NOMO-1 treated with DMSO at 0.1 percent for 48 hours (cell line): ENCODE results near the gene EYA2.
"Not testable (repeated sequence)": the region's sequence is repeated elsewhere in the genome, so short reads cannot be mapped to it uniquely, and the experiment has no call there.

ENCODE experiments used
- DNase-seq: peaks from one replicate; lab custom pipeline; 2025; ENCODE audit not compliant: unreplicated experiment; lab: John Stamatoyannopoulos, UW

The EYA2 gene

GRCh38 chr20:46954490-46955038, 59.9 kb downstream of the EYA2 start:
- no peak for DNase-seq

DNA sequence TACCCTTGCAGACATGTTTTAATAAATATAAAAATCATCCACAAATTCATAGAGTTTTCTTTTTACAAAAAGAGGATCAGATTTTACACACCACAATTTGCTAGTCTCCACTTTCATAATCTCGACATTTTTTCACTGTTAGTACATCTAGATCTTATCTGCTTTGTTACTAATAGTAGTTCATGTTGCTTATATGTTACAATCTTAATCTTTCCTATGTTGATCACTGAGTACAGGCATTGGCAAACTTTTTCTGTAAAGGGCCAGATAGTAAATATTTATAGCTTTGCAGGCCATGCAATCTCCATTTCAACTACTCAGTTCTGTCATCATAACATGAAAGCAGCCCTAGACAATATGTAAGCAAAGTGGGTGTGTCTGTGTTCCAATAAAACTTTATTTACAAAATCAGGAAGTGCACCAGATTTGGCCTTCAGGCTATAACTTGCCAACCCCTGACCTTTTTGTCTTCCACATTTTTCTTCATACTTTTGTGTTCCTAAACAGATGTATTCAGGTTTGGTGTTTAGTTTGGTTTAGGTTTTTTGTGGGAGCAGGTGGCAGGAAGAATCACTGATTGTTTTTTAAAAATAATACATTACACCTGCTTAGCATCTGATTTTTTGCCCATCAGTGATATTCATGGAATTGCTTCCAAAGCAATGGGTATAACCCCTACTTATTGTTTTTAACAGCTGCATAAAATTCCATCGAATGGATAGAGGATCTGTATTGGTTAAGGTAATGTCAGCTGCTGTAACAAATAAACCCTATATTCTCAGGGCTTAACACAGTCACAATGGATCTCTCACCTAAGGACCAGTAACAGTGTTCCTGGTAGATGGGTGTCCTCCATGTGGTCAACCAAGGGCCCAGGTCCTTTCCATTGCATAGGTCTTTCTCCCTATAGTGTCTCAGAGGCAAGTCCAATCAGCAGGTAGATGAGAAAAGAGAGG, 61.2 kb downstream of the EYA2 start:
- no peak for DNase-seq

DNA sequence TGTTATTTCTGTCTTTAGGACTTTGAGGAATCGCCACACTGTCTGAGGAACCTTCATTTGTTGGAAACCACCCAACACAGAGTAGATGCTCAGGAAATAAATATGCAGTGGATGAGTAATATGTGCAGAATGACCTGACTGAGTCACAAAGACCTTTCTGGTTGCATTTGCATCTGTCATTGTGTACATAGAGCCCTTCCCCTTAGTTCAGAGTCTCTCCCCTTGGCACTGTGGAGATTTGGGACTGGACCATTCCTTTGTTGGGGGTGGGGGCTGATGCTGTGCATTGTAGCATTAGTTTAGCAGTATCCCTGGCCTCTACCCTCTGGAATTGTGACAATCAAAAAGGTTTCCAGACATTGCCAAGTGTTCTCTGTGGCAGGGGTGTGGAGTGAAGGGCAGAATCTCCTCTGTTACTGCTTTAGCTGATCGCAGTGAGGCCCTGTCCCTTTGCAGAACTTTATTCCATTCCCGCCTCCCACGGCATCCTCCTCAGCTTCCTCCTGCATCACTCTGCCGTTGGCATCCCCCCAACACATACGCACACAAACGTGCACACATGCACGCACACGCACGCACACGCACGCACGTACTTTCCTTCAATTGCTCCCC, 64.5 kb downstream of the EYA2 start:
- DNase-seq, result no peak

- DNase-seq, result no peak
These were observed 65.2 kb downstream of the EYA2 start for GRCh38 chr20:46959821-46960220.

DNA sequence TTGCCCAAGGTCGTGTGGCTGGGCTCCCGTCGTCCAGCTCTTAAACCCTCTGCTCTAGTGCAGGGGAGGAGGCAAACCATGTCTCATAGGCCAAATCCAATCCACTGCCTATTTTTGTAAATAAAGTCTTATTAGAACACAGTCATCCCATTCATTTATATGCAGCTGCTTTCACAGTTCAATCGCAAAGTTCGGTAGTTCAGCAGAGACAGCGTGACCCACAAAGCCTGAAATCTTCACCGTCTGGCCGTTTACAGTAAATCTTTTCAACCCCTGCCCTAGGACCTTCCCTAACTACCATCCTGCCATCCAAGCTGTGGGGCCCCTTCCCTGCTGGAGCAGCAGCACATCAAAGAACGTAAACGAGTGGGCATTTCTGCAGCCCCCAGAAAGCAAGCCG, 65.9 kb downstream of the EYA2 start:
- no peak for DNase-seq

GRCh38 chr20:46961968-46962367, 67.3 kb downstream of the EYA2 start:
- DNase-seq, result not testable (repeated sequence)

DNA sequence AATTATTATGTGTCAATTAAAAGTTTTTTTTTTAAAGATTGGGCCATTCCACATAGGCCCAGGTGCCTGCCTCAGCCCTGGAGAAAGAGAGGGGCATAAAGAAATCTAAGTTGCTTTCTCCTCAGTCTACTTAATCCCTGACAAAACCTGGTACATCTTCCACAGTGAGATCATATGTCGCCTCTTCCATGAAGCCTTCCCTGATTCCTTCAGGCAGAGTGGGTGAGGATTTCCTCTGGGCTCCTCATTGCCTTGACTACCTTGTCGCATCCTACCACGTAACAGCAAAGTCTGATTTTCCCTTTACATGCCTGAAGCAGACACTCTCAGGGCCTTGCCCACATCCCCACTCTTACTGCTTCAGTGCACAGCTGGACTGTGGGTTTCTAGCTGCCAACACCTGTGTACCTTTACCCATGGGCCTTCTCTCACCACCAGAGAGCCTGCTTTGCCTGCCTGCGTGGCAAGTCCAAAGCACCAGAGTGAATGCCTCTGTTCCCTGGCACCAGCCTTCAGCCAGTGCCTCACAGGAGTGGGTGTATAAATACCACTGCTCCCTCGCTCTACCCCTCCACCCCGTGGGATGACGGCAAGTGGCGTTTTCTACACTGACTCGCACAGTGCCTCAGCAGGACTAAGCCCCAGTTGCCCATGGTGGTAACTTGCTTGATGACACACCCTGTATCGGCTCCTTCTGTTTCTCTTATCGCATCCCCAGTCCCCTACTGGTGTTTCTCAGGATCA, 68.0 kb downstream of the EYA2 start:
- DNase-seq, result no peak

DNA sequence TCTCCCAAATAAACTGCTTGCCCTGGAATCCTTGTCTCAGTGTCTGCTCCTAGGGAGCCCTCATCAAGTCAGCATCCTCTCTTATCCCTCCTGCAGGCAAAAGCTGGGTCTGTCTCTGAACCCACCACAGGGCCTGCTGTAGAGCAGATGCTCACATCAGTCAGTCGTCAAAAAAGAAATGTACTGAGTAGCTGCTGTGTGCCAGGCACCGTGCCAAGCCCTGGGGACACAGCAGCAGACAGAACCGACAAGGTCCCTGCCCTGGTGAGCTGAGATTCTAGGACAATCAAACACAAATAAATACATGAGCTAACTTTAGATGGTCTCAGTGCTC, 68.5 kb downstream of the EYA2 start:
- DNase-seq, result no peak

DNA sequence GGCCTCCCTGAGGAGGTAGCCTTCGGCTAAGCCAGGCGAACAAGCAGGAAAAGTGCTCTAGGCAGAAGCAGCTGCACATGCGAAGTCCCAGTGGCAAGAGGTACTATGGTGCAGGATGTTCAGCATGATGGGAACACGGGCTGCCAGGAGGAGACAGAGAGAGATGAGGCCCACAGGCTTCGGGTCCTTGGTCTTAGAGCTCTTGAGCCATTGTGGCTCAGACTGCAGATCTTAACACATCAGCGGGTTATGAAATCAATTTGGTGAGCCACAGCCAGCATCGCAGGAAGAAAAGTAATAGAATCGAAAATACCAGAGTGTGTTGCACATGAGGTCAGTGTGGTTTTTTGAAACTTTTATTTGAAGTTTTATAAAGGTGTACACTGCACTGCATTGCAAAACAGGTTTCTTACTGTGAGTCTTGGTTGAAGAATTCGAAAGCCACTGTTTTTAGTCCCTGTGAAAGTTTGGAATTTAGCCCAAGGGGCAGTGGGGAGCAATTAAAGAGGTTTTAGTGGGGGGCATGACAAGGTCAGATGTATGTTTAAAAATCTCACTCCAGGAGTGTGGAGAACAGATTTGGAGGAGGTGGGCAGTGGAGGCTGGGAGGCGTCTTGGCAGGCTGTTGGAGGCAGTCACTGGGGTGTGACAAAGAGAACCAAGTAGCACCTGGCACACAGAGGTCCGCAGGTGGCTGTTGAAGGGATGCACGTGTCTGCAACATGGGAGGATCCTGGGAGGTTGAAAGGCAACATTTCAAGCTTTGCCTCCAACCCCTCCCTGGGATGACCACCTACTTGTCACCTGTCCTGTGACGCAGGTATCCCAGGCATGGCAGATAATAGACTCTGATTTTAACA, 69.3 kb downstream of the EYA2 start:
- DNase-seq, result no peak

DNA sequence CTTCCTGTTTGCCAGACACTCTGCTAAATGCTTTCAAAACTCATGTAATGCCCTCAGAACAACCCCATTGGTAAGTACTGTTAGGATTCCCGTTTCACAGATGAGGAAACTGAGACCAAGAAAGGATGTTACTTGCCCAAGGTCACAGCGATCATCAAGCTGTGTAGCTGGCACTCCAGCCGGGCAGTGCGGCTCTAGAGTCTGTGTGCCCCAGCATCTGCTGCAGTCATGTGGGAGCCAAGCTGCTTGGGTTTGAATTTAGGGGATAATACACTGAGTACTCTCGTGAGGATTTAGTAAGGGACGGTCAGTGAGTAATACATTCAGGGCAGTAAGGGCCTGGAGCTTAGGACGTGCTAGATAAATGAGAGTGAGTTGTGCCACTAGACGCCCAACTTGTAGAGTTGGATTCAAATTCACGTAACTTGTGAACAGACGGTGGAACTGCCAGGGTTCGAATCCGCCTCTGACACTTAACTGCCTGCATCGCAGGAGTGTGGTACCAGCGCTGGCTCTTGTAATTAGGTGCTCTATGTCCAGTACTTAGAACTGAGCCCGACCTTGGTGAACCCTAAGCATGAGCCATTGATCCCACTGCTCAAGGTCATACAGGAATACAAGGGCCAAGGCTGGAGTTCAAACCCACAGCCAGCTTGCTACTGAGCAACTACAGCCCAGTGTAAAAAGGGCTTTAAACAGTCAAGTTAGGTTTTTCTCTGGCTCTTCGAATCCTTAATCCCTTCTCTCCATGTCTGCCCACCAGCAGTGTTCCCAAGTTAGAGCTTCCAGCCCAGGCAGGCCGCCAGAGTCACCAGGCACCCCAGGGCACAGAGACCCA, 70.2 kb downstream of the EYA2 start:
- DNase-seq, result no peak

DNA sequence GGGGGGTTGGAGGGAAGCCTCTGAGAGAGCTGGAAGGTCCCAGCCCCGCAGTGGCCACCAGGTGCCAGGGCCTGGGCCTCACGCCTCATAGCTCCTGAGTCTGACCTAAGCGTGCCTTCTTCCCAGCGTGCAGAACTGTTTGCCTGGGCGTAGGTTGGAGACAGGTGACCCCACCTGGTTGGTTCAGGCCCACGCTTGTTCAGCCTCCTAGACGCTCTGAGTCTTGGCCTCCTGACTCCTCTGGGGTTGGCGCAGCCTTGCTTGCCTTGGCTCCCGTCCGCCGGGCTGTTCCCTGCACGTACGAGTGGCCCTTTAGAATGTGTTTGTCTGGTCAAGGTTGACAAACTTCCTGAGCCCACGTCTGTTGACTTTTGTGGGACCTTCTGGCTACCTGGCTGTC, 70.8 kb downstream of the EYA2 start:
- DNase-seq, result no peak

DNA sequence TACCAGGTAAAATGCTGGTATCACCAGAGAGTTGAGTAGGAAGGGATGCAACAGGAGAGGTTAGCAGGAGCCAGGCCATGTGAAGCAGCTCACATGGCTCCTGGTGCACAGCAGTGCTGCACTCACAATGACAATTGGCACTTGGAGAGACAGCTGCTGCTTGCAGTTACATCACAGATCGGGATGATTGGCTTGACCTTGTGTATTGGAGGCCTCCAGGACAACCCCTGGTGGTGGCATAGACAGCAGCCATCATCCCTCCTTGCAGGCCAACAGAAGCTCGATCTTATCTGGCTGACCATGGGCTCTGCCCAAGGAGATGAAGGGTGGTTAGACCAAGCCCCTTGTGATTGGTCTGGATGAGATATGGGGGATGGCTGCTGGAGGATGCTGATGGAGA, 73.0 kb downstream of the EYA2 start:
- no peak for DNase-seq

GRCh38 chr20:46970937-46971630, 76.4 kb downstream of the EYA2 start:
- no peak for DNase-seq

DNA sequence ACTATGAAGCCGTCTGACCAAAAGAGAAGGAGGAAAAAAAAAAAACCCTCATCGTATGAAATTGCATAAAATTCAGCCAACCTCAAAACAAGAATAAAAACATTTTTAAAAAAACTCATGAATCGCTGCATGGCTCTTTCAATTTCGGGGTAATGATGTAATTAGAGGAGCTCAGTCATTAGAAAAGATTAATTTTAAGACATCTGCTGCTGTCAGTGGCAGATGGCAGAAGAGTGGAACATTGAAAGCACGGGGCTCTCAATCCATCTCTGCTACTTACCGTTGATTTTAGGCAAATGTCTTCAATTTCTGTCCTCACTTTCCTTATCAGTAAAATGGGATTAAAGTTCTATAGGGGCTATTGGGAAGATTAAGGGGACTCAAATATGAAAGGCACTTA, 79.1 kb downstream of the EYA2 start:
- DNase-seq, result no peak

- no peak for DNase-seq
These were observed 80.2 kb downstream of the EYA2 start for GRCh38 chr20:46974669-46975434.

DNA sequence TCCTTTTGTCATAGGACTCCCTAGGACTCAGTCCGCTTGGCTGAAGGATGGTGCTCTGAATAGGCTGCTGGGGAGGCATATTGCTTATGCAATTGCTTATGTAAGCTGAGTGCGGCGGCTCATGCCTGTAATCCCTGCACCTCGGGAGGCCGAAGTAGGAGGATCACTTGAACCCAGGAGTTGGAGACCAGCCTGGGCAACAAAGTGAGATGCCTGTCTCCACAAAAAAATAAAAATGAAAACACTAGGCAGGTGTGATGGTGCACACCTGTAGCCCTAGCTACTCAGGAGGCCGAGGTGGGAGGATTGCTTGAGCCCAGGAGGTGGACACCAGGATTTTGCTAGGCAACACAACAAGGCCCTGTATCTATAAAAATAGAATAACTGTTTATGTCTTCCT, 81.3 kb downstream of the EYA2 start:
- no peak for DNase-seq

GRCh38 chr20:46977204-46977603, 82.6 kb downstream of the EYA2 start:
- no peak for DNase-seq

DNA sequence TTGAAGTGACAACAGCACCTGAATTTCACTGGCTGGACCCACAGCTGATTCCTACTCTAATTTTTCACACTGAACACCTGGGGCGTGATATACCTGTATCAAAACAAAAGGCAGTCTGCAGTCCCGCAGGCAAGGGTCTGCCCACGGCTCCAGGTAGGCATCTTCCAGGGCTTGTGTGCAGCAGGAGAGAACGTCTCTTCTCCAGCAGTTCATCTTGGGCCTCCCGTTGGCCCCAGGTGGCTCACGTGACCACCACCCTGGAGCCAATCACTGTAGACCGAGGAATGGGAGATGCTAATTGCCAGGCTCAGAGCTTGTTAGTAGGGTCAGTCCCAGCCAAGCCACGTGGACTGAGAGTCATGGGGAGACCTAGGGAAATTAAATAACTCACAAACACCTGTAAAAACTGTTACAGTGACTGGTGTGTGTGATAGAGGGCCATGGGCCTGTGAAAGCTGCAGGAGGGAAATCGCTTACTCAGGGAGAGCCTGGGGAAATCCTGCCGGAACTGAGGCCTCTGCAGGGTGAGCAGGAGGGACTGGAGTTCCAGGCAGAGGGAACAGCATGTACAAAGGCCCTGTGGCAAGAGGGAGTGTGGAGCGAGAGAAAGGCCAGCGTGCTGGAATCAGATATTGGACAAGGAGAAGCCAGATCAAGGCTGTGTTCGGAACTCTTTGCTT, 83.4 kb downstream of the EYA2 start:
- DNase-seq, result no peak
